Islet precursor cell (in vitro differentiated cells): ENCODE data around the gene PIAS1.
"Not testable (repeated sequence)": the region's sequence is repeated elsewhere in the genome, so short reads cannot be mapped to it uniquely, and the experiment has no call there.

Source experiments
- DNase-seq: peaks from one replicate; pipeline ENCODE4 v3.0.0-alpha.2; 2018

Gene PIAS1

GRCh38 chr15:68130851-68131250, 76.7 kb downstream of the PIAS1 start:
- no peak for DNase-seq

DNA sequence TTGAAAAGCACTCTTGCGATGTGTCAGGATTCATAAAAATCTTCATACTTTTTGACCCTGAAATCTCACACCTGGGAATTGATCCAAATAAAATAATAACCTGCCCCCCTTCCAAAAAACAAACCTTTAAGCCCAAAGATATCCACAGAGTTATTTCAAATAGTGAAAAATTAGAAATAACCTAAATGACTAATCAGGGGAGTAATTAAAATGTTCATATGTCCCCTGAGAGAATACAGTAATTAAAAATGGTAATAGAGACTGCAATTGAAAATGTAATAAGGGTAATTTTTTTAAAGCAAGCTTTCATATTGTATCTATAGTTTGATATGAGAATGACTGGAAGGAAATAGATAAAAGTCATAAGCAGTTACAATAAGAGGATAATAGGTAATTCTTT, 83.0 kb downstream of the PIAS1 start:
- no peak for DNase-seq

DNA sequence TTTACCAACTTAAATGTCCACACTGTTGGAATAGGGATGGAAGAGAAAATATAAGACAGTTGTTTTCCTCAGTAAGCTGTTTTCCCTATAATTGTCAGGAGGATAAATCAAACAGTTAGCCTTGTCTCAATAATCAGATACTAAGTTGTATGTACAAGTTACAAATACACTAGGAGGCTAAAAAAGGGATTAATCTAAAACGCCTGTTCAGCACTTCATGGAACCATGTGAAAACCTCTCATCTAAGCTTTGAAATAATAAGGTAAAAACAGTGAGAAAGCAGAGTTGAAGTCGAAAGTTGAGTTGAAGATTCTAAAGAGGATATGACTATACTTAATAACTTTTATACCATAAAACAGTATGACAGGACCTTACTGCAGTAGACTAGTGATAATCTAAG, 89.0 kb downstream of the PIAS1 start:
- DNase-seq = no peak

DNA sequence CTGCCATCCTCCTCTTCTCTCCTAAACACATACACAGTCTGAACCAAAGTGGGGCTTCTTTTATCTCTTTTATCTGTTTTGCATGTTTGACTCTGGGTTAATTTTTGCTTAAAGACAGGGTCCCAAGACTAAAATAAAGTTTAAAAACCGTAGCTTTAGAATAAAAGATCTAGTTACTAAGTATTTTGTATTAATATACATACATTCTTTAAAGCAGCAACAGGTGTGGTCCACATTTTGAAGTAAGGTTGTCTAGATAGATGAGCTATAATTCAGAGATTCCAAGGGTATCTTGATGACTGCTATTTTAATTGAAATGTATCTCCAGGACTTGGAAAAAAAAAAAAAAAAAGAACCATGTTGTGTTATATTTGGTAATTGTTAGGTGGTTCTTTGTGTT, 89.7 kb downstream of the PIAS1 start:
- no peak for DNase-seq

DNA sequence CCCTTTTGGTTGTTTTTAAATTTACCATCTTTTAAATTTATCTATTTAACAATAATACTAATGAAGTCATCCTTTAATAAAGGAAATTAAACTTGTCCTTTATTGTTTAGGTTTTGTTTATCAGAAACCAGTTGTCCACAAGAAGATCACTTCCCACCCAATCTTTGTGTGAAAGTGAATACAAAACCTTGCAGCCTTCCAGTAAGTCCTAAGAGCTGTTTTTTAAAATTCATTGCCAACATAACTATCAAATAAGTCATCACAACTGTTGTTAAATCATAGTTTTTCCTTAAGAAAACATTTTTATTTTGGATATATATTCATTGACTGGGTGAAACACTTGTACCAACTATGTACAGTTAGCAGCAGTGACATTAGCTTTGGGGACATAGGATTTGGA, 91.6 kb downstream of the PIAS1 start:
- DNase-seq = no peak

DNA sequence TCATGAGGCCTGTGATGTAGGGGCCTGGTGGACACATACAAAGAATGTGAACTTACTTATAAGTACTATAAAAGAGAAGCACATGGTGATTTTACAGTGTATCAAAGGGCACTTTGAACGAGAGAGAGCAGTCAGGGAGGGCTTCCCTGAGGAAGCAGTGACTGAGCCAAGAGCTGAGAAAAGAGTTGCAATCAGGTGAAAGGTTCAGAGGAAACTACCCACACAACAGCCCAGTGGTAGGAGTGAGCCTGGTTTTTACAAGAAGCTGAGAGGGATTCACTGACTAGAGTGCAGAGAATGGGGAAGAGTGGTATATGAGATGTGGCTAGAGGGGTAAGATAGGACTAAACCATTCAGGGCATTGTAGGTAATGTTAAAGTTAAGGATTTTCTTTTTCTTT, 93.9 kb downstream of the PIAS1 start:
- no peak for DNase-seq

DNA sequence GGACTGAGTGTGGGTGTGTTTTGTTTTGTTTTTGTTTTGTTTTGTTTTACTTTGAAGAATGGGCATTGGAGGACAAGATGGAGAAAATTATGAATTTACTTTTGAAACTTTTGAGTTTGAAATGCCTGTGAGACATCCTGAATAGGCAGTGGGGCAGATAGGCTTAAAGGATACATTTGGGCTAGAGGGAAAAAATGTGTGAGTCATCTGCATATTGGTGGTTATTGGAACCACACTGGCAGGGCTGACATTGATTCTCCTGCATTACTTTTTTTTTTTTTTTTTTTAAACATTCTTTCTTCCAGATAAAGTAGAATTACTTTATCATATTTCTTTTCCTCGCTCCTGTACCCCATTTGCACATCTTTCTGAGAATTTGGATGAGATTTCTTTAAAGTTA, 94.9 kb downstream of the PIAS1 start:
- no peak for DNase-seq

DNA sequence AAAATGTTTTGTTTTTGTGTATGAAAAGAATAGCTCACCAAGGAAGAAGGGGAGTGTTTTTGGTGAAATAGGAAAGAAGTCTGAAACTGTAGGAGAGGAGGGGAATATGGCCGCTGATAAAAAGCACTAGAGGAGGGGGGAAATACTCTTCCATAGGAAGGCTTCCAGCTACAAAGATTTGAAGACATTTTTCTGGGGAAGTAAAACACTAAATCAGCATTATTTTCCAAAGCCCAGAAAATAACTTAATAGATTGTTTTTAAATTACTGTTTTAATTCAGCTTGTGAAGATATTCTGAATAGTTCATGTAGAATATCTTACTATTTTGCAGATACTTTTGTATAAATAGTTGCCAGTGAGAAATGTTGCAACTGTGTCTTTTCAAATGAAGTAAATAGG, 96.1 kb downstream of the PIAS1 start:
- DNase-seq = no peak

- no peak for DNase-seq
Measured at GRCh38 chr15:68151277-68151676, 97.2 kb downstream of the PIAS1 start.

GRCh38 chr15:68152342-68152741, 98.2 kb downstream of the PIAS1 start:
- no peak for DNase-seq

DNA sequence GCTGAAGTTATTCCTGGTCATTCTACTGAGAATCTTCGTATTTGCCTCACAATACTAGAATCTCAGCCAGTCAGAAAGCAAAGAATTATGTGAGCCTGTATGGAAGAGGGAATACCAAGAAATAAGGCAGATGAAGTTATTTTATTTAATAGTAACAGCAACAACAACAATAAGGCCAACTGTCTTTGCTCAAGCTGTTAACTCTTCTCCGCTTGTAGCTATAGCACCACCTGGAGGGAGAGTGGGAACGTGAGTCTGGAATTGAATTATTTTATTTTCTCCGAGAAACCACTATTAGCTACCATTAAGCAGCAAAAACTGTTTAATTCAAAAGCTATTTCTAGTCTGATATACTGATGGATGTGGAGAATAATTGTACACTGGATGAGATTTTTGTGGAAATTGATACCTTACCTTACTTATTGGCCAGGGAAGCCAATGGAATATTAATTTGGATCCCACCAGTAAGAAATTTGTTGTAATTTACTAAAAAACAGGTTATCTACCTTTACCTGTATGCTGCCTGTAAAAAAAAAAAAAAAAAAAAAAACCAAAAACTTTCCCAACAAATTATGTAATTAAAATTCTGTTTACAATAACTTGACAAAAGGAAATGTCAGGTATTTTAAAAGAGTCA, 100.9 kb downstream of the PIAS1 start:
- no peak for DNase-seq

DNA sequence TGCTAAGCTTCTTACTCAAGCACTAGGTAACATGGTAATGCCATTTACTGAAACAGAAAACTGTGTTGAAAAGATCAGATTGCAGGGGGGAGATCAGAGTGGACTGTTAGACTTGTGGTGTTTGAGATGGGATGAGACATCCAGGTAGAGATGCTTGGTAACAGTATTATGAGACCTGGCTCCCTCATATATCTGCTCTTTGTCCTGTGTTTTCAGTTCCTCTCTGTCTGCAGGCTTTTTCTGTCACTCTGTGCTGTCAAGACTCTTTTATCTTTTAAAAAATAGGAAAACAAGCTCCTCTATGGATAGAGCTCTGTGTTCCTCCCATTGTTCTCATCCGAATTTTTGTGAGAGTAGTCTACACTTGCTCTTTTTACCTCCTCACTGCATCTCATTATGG, 103.0 kb downstream of the PIAS1 start:
- no peak for DNase-seq

GRCh38 chr15:68158046-68158628, 104.0 kb downstream of the PIAS1 start:
- DNase-seq = no peak

DNA sequence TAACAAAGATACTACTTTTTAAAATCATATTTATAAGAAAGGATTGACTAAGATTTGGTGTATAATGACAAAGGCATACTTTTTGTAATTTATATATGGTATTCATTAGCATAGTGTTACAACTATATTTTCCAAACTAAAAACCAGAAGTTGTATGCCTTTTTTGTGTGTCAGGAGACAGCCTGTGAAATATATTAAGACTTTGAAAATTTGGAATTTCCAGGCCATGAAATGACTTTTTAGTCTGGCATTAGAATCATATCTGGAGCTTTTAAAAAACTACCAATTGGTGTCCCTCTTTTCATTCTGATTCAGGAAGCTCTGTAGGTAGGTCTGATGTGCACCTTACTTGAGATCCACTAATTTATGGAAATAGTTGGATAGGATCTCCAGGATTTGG, 109.1 kb downstream of the PIAS1 start:
- DNase-seq = no peak

GRCh38 chr15:68166847-68167246, 112.7 kb downstream of the PIAS1 start:
- no peak for DNase-seq

- not testable (repeated sequence) for DNase-seq
Measured at GRCh38 chr15:68172037-68172436, 117.9 kb downstream of the PIAS1 start.

DNA sequence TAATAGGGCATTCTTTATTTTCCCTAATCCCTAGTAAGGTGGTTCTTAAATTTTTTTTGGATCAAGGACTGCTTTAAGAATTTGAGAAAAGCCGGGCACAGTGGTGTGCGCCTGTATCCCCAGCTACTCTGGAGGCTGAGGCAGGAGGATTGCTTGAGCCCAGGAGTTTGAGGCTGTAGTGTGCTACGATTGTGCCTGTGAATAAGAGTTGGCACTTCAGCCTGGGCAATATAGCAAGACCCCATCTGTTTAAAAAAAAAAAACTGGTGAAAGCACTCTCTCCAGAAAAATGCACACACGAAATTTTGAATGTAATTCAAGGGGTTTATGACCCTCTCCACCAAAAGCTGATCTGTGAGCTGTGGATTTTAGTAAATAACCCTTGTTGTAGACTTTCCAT, 119.0 kb downstream of the PIAS1 start:
- no peak for DNase-seq

DNA sequence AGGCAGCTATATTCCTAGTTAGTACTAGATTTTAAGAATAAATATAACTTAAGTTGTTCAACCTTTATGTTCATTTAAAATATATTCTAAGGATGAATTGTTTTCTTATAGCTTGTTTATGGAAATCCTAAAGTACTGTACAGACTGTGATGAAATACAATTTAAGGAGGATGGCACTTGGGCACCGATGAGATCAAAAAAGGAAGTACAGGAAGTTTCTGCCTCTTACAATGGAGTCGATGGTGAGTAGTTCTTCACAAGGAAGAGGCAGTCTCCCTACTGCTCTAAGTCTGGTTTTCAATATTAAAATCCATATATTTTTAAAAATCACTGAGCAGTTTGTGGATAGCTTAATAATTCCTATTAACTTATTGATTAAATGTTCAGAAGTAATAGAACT, 121.4 kb downstream of the PIAS1 start:
- no peak for DNase-seq

DNA sequence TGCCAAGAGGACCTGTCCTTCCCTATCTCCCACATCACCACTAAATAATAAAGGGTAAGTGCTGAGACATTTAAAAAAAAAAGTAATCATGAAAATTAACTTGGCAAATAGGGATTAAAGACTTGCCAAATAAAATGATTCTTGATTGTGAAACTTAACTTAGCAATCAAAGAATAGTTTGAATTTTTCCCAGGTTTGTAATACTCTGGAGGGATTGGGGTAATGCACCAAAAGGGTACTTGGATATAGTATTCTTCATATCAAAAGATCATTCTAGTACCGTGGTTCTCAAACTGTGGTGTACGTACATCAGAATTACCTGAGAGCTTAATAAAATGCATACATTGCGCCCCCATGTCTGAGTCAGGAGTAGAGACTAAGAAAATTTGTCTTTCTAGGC, 122.5 kb downstream of the PIAS1 start:
- no peak for DNase-seq

GRCh38 chr15:68177742-68178141, 123.6 kb downstream of the PIAS1 start:
- DNase-seq = no peak

GRCh38 chr15:68183616-68184315, 129.7 kb downstream of the PIAS1 start:
- DNase-seq = no peak

DNA sequence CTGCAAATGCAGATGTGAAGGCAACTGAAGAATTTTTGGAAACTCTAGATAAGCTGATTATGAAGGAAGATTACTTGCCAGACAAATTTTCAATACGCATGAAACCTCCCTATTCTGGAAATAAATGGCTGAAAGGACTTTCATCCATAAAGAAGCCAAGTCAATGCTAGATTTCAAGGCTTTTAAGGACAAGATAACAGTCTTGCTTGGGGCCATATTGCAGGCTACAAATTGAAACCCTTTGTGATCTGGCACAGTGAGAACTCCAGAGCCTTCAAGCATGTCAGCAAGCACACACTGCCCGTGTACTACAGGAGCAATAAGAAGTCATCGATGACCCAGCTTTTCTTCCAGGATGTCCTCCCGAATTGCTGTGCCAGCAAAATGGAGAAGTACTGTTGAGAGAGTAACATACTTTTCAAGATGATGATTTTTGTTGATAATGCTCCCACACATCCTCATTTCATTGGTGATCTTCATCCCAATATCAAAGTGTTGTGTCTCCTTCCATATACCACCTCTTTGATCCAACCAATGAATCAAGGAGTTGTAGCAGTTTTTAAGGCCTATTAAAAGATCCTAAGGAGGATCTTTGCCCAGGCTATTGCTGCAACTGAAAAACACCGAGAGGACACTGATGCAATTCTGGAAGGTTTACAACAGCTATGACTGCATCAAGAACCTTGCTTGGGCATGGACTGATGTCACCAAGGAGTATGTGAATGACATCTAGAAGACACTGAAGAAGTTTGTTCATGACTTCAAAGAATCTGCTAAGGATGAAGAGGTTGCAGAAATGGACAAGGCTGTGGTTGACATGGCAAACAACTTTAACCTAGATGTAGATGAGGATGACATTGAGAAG, 130.7 kb downstream of the PIAS1 start:
- no peak for DNase-seq

GRCh38 chr15:68186671-68187397, 132.7 kb downstream of the PIAS1 start:
- no peak for DNase-seq
